CD4-positive, alpha-beta T cell treated with Interleukin-6 at 100 ng/mL for 8 hours (primary cell): ENCODE data around the gene DNAJB5.
A peak's percentile ranks its signal among the peaks of the same experiment; 100 is the strongest.

ENCODE experiments used
- DNase-seq: peaks from one replicate; pipeline ENCODE4 v3.0.0-alpha.2; 2020; ENCODE audit warnings: mixed read lengths, low spot score

DNAJB5 gene

DNA sequence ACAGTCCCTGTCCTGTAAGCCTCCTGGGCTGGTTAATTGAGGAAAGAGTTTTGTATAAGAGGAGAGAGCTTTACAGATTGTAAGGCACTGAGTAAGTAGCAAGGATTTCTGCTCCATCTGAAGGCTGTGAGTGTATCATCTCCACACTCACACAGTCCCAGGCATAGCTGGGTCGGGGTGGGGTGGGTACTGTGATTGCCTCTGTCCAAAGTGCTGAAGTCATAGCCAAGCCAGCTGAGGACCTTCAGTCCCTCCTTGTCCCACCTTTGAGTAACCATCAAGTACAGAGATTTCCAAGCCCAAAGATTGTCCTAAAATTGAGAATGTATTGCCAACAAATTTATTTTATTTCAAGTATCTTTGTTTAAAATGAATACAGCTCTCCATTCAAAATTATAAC, 5.5 kb upstream of the DNAJB5 start:
- DNase-seq: peak; percentile 15

GRCh38 chr9:34985311-34985899, 4.1 kb upstream of the DNAJB5 start:
- DNase-seq: peak; percentile 50

DNA sequence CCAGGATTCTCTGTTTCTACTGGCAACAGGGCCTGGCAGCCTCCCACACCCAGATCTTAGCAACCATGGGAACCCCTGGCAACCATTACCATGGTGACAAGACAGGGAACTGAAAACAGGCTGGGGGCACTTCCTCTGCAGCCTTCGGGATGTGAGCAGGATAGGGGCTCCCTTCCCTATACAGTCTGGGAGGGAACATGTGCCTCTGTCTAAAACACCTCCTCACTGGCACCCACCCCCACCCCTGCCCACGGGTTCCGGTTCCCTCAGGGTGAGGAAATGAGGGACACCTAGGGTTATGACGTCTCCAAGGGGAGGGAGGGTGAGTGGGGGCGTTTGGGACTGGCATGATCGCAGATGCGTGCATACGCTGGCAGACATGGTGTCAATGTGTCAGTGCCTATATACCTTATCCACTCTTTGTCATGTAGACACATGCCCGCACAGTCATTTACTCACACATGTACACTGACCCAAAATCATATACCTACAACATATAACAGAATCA, 3.0 kb upstream of the DNAJB5 start:
- peak; percentile 32 for DNase-seq

GRCh38 chr9:34987160-34987901, 2.2 kb upstream of the DNAJB5 start:
- DNase-seq: no peak

- DNase-seq: no peak
These were observed 1.1 kb upstream of the DNAJB5 start for GRCh38 chr9:34988218-34989002.

- peak; percentile 18 for DNase-seq
These were observed 546 bp downstream of the DNAJB5 start for GRCh38 chr9:34989946-34990635.

DNA sequence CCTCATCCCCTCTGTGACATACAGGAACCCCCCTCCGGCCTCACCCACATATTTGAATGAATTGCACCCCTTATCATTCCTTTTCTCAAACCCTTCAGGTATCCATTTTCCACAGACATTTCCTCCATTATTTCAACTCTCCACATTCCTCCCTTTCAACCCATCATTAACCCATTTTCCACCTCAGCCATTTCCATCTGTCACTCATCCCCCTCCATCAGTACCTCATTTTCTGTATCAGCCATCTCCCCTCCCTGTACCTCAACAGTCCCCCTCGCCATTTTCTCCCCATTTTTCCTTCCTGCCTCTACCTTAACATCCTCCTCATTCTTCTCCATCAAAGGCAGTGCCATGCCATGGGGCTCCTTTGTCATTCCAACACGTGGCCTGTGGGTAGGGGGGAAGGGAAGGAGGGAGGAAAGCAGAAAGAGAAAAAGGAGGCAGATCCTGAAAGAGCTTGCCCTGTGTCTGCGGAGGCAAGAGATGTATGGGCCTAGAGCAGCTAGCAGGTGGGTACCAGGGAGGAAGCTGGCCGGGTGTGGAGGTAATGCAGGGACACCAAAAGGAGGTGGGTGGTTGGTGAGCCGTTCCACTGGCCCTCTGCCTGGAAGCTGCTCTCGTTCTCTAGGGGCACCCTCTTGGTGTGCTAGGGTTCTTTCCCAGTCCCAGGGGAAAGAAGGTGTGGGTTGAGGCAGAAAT, 1.5 kb downstream of the DNAJB5 start:
- DNase-seq: no peak

GRCh38 chr9:34991607-34992375, 2.2 kb downstream of the DNAJB5 start:
- DNase-seq: no peak

DNA sequence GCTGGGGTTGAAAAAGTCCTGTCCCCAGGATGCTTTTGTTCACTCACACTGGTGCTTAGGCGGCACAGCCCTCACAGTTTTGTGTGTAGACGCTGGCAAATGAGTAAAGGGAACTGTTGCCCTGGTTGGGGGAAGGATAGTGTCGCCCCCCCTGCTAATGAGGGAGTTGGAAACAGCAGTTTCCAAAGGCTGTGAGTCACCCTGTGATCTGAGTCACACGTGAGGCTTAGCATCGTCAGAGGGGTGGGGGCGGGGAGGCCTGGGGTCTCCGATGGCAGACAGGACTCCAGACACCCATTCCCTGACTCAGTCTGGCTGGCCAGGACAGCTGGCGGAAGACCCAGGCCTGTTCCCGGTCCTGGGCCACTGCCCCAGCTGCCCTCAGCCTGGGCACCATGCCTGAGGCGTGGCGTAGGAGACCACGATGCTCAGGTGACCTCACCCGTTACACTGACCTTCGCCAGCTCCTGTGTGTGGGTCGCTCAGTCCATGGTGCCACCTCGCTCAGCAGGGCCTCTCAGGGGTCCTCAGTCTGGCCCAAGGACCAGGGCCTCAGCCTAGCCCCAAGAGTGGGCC, 2.9 kb downstream of the DNAJB5 start:
- no peak for DNase-seq

DNA sequence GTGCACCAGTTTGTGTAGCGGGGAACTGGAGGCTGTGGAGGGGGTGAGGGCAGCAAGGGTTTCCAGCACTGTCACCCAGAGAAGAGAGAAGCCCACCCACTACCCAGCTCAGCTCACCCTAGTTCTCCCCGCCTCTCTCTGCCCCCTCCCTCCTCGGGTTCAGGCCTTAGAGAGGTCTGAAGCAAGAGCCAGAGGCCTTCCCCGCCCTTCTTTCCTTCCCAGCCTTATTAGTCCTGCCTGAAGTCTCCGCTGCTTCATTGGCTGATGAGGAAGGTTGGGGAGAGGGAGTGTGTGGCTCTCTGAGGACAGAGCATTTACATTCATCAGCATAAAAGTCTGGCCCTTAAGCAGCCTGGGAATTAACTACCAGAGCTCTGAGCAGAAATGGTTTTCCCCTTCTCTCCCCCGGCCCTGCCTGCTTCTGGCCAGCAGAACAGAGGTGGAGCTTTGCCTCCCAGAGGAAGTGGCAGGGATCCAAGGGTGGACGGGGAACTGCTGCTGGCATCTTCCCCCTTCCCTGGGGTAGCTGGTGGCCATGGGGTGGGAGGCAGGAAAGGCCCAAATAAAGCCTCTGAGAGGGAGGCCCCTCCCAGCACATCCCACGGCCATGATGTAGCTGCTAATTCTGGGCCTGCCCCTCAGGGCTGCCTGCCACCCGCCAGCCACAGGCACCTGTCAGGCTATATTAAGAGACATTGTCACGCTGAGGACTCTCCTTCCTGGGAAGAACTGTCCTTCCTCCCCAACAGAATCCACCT, 4.1 kb downstream of the DNAJB5 start:
- no peak for DNase-seq

DNA sequence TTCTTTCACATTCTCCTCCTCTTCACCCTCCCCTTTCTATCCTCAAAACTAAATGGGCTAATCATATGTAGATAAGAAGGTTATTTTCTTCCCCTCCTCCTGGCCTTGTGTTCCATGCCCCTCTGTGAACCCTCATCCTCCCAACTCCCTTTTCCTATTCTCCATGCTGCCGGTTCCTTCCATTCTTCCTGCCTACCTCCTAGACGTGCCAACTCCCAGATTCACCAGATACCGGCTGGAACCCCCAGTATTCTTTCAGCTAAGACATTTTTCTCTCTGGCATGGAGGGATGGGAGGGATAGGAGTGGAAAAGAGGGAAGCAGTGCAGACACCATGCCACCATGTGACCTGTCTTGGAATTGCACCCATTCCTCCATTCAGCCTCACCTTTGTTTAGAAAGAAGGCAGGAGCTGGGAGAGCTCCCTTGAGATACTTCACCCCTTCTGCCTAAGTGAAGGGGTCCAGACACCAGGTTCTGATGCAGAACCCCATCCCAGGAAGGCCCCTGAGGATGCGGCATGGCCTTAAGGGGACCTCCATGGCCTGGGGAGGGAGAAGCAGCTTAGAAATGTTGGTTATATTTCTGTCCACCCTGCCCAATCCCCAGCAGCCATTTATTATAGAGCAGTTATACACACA, 4.8 kb downstream of the DNAJB5 start:
- DNase-seq: no peak

DNA sequence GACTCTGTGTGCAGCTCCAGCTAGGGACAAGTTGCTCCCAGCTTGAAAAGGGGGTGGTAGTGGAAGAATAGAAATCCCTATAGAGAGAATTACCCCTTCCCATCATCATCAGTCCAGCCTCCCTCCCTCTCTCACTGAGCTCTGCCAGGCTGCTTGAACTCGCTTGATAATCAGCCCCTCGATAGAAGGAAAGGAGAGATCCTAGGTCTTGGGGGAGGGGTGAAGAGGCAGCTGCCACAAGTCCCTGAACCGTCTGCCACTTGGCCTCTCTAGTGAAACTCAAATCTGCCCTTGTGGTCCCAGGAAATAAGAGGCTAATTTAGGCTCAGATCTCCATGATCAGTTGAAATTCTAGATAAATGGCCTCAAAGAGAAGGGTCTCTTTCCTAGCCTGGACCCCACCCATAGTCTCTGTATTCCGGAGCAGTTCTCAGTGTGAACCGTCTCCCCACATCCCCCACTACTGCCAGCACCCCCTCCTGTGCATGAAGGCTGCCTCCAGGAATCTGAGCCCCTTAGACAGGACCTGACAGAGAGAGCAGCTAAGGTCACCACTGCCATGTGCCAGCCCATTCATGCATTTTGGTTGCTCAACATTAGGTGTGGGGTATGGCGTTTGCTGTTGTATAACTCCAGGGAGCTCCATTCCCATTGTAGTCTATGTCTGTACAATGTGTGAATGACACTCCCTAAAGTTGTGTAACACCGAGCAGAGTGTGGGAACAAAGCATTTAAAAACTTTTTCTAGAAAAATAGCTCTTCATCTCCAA, 5.5 kb downstream of the DNAJB5 start:
- no peak for DNase-seq

DNA sequence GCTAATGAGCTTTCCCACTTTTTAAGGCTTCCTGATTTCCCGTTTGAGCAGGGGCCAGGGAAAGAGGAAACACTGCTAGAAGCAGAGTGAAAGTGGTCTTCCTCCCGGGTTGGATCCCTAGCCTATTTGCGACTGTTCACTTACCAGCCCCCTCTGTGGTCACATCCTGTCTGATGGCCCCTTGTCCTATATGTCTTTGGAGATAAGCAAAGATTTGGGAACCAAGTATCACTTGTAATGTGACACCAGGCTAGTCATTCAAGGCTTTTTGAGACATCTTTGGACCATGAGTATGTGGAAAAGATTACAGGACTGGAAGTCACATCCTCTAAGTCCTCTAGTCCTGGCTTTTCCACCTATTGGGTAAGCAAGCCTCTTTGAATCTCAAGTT, 6.1 kb downstream of the DNAJB5 start:
- DNase-seq: no peak

- DNase-seq: no peak
These were observed 6.8 kb downstream of the DNAJB5 start for GRCh38 chr9:34996181-34996904.

DNA sequence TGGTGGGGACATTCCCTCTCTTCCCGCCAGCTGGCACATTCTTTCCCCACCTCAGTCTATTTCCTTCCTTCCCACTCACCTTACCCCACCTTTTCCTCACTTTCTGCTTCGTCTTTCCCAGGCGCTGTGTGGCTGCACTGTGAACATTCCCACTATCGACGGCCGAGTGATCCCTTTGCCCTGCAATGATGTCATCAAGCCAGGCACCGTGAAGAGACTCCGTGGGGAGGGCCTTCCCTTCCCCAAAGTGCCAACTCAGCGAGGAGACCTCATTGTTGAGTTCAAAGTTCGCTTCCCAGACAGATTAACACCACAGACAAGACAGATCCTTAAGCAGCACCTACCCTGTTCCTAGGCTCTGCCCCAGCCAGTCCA, 7.3 kb downstream of the DNAJB5 start:
- no peak for DNase-seq

DNA sequence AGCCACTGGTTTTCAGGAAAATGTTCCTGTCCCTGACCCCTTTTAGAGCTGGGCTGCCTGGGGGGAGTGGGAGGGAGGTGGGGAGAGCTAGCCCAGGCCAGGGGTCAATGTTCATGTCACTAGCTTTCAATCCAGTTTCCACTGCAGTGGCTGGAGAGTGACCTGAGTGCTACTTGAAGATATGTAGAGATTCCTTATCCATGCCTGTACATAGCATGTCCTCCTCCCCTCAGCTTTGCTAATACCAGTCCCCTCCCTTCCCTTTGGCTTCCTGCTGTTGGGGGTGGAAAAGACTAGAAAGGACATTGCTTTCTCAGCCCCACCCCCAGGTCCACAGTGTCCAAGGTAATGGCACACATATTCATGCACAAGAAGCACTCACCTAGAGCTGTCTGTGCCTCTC, 7.8 kb downstream of the DNAJB5 start:
- DNase-seq: no peak

- DNase-seq: no peak
These were observed 8.7 kb downstream of the DNAJB5 start for GRCh38 chr9:34998266-34998665.

DNA sequence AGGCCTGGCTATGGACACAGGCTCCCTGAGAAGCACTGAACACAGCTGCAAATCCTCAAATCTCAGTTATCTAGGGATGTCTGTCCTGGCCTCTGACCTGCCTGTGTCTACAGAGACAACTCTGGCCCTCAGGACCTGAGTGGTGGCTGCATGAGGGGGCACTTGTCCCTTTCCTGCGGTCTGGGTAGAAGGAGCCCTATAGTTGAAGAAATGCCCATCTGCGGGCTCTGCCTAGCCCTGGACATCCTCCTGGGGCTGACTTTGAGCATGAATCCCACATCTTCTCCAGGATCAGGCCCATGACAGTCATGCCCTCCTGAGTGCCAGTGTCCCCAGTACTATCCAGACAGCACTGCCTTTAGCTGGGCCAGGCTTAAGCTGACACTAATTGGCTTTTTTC, 10.0 kb downstream of the DNAJB5 start:
- no peak for DNase-seq
